ENCODE measurements around the gene PI4KA. TPM values are rescaled to one million over a fixed set of nuclear protein-coding genes. Genes with fewer than 3 reads are reported as not detected.
A peak's percentile ranks its signal among the peaks of the same experiment; 100 is the strongest.

Gene PI4KA
- total and polyA plus RNA-seq, 2 of the 13 experiments (the other 11 are each of a cell fraction or from before 2014, with no cell fraction given), result 27.4 to 56.4 TPM

DNA sequence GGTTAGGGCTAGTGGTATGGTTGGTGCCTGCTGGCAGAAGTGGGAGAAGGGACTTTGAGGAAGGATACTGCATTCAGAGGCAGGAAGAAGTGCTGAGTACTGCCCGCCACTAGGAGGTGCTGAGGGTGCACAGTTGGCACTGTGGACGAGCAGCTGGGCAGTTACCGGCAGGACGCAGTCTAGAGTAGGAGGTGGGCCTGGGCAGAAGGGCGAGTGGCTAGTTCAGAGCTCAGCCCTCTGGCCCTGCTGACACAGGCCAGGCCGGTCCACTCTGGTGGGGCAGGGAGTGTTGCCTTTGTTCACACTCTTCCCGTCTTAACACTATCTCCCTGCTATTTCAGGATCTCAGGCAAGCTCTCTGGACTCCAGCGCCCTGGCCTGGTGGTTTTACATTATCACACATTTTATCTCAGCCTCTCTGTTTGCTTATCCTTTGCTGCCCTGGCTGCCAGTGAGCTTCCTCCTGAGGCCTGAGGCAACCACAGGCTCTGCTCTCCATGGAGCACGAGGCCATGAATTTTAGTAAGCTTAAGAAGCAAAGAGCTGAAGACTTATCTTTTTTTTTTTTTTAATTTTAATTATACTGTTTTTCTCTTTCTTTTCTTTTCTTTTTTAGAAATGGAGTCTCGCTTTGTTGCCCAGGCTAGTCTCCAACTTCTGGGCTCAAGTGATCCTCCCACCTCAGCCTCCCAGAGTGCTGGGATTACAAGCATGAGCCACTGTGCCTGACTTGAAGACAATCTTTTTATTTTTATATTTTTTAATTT is 27.1 kb upstream of the PI4KA start (continued):
- TF ChIP-seq, protein P1, sequence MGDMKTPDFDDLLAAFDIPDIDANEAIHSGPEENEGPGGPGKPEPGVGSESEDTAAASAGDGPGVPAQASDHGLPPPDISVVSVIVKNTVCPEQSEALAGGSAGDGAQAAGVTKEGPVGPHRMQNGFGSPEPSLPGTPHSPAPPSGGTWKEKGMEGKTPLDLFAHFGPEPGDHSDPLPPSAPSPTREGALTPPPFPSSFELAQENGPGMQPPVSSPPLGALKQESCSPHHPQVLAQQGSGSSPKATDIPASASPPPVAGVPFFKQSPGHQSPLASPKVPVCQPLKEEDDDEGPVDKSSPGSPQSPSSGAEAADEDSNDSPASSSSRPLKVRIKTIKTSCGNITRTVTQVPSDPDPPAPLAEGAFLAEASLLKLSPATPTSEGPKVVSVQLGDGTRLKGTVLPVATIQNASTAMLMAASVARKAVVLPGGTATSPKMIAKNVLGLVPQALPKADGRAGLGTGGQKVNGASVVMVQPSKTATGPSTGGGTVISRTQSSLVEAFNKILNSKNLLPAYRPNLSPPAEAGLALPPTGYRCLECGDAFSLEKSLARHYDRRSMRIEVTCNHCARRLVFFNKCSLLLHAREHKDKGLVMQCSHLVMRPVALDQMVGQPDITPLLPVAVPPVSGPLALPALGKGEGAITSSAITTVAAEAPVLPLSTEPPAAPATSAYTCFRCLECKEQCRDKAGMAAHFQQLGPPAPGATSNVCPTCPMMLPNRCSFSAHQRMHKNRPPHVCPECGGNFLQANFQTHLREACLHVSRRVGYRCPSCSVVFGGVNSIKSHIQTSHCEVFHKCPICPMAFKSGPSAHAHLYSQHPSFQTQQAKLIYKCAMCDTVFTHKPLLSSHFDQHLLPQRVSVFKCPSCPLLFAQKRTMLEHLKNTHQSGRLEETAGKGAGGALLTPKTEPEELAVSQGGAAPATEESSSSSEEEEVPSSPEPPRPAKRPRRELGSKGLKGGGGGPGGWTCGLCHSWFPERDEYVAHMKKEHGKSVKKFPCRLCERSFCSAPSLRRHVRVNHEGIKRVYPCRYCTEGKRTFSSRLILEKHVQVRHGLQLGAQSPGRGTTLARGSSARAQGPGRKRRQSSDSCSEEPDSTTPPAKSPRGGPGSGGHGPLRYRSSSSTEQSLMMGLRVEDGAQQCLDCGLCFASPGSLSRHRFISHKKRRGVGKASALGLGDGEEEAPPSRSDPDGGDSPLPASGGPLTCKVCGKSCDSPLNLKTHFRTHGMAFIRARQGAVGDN (CRISPR knock-in tag; IDR thresholded peaks at IDR 0.05), result peak; percentile 96
- TF ChIP-seq PAF1 (CRISPR knock-in tag; IDR thresholded peaks at IDR 0.05) (no peak), CHD2 (IDR thresholded peaks at IDR 0.05; ENCODE audit: low read depth, low read length) (no peak), ZNF24 (IDR thresholded peaks at IDR 0.05) (no peak), ZNF543 (CRISPR knock-in tag; IDR thresholded peaks at IDR 0.05) (peak; percentile 56; the same call in 1 of the 2 replicates)
- TF ChIP-seq, protein P2, sequence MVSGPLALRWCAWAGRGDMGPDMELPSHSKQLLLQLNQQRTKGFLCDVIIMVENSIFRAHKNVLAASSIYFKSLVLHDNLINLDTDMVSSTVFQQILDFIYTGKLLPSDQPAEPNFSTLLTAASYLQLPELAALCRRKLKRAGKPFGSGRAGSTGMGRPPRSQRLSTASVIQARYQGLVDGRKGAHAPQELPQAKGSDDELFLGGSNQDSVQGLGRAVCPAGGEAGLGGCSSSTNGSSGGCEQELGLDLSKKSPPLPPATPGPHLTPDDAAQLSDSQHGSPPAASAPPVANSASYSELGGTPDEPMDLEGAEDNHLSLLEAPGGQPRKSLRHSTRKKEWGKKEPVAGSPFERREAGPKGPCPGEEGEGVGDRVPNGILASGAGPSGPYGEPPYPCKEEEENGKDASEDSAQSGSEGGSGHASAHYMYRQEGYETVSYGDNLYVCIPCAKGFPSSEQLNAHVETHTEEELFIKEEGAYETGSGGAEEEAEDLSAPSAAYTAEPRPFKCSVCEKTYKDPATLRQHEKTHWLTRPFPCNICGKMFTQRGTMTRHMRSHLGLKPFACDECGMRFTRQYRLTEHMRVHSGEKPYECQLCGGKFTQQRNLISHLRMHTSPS (CRISPR knock-in tag; IDR thresholded peaks at IDR 0.05; ENCODE audit: low read depth), result peak; percentile 91
- TF ChIP-seq, protein P3, sequence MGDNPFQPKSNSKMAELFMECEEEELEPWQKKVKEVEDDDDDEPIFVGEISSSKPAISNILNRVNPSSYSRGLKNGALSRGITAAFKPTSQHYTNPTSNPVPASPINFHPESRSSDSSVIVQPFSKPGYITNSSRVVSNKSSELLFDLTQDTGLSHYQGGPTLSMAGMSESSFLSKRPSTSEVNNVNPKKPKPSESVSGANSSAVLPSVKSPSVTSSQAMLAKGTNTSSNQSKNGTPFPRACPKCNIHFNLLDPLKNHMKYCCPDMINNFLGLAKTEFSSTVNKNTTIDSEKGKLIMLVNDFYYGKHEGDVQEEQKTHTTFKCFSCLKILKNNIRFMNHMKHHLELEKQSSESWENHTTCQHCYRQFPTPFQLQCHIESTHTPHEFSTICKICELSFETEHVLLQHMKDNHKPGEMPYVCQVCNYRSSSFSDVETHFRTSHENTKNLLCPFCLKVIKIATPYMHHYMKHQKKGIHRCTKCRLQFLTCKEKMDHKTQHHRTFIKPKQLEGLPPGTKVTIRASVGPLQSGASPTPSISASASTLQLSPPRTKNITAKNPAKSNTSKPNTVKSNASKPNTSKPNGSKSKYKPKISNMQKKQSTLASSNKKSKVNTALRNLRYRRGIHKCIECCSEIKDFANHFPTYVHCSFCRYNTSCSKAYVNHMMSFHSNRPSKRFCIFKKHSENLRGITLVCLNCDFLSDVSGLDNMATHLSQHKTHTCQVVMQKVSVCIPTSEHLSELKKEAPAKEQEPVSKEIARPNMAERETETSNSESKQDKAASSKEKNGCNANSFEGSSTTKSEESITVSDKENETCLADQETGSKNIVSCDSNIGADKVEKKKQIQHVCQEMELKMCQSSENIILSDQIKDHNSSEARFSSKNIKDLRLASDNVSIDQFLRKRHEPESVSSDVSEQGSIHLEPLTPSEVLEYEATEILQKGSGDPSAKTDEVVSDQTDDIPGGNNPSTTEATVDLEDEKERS (CRISPR knock-in tag; IDR thresholded peaks at IDR 0.05), result peak; percentile 64; the same call in 1 of the 2 replicates
- TF ChIP-seq, protein P4, sequence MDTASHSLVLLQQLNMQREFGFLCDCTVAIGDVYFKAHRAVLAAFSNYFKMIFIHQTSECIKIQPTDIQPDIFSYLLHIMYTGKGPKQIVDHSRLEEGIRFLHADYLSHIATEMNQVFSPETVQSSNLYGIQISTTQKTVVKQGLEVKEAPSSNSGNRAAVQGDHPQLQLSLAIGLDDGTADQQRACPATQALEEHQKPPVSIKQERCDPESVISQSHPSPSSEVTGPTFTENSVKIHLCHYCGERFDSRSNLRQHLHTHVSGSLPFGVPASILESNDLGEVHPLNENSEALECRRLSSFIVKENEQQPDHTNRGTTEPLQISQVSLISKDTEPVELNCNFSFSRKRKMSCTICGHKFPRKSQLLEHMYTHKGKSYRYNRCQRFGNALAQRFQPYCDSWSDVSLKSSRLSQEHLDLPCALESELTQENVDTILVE (CRISPR knock-in tag; IDR thresholded peaks at IDR 0.05), result peak; percentile 50; the same call in 1 of the 2 replicates
- TF ChIP-seq, protein P5, sequence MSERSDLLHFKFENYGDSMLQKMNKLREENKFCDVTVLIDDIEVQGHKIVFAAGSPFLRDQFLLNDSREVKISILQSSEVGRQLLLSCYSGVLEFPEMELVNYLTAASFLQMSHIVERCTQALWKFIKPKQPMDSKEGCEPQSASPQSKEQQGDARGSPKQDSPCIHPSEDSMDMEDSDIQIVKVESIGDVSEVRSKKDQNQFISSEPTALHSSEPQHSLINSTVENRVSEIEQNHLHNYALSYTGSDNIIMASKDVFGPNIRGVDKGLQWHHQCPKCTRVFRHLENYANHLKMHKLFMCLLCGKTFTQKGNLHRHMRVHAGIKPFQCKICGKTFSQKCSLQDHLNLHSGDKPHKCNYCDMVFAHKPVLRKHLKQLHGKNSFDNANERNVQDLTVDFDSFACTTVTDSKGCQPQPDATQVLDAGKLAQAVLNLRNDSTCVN (CRISPR knock-in tag; IDR thresholded peaks at IDR 0.05; ENCODE audit: borderline replicate concordance), result peak; percentile 25; the same call in 1 of the 2 replicates
- TF ChIP-seq, protein P6, sequence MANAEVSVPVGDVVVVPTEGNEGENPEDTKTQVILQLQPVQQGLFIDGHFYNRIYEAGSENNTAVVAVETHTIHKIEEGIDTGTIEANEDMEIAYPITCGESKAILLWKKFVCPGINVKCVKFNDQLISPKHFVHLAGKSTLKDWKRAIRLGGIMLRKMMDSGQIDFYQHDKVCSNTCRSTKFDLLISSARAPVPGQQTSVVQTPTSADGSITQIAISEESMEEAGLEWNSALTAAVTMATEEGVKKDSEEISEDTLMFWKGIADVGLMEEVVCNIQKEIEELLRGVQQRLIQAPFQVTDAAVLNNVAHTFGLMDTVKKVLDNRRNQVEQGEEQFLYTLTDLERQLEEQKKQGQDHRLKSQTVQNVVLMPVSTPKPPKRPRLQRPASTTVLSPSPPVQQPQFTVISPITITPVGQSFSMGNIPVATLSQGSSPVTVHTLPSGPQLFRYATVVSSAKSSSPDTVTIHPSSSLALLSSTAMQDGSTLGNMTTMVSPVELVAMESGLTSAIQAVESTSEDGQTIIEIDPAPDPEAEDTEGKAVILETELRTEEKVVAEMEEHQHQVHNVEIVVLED (CRISPR knock-in tag; IDR thresholded peaks at IDR 0.05; ENCODE audit: borderline replicate concordance), result peak; percentile 57; the same call in 1 of the 2 replicates

Data from HepG2 (cell line).